RKO (cell line): Measurements from ENCODE around the gene SH3PXD2A.
"Not testable (repeated sequence)": the region's sequence is repeated elsewhere in the genome, so short reads cannot be mapped to it uniquely, and the experiment has no call there.

Experiments used
- DNase-seq: peaks from one replicate; pipeline ENCODE4 v3.0.0-alpha.2; 2016; ENCODE audit warnings: low spot score

SH3PXD2A gene

DNA sequence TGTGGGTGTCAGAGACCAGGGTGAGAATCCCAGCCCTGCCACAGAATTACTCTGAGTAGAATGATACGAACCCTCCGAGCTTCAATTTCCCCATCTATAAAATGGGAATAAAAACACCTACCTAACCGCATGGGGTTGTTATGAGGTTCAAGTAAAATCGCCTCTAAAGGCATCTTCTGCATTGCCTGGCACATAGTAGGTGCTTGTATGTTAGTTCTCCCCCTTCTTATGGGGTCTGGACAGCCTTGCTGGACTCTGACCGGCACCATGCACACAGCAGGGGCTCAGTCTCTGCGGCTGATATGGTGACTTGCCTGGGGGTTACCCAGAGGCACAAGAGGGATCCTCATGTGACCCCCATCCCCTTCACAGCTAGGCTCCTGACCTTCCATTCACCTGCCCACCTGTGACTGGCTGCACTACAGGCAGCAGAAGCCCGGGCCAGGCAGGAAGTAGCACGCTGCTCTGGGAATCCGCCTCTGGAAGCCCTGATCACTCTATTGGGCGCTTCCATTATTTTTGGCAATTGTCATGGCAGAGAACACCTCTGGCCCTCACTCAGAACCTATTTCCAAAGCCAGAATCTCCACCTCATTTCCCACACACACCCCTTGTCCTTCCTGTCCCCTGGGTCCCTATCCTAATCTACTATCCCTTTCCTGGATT, 6.0 kb downstream of the SH3PXD2A start:
- no peak for DNase-seq

DNA sequence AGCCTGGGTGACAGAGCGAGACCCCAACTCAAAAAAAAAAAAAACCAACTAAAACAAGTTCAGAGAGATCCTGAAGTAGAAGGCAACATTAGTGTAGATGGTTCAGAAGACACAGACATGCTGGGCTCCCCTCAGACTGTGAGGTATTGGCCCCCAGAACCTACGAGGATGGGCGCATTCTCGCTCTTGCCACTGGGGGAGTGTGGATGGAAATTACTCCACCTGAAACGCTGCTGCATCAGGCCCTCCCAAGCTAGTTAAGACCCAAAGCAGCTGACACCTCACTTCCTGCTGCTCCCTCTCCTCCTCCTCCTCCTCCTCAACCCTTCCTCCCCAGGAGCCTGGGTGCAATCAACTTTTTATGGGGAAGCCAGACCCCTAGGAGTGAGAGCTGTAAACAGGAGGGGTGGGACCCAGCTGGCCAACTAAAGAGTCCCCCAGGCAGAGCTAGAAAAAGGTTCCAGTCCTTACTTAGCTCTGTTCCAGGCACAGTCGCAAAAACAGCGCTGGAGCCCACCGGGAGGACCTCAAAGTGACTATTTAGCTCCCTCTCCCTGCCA, 7.4 kb downstream of the SH3PXD2A start:
- DNase-seq = no peak

DNA sequence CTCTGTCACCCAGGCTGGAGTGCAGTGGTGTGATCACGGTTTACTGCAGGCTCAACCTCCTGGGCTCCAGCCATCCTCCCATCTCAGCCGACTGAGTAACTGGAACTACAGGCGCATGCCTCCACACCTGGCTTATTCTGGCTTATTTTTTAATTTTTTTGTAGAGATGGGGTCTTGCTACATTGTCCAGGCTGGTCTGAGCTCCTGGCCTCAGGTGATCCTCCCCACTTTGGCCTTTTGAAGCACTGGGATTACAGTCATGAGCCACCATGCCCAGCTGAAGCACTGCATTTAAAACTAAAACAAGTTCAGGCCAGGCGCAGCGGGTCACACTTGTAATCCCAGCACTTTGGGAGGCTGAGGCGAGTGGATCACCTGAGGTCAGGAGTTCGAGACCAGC, 8.0 kb downstream of the SH3PXD2A start:
- no peak for DNase-seq

DNA sequence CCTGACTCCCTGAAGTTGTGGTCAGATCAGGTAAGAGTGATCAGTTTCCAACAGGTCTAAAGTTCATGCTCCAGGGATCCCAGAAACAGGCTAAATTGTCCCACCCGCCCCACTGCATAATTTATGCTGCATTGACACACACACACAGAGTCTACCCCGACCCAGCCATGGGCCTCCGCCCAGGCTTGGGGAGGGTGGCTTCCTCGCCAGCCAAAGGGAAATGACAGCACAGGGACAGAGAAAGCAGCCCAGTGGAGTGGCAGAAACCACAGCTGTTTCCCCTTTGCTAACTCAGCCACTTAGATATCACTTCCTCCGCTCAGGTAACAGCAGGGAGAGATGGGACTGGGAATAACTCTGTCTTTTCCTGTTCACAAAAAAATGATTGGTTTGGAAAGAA, 9.4 kb downstream of the SH3PXD2A start:
- DNase-seq = no peak

DNA sequence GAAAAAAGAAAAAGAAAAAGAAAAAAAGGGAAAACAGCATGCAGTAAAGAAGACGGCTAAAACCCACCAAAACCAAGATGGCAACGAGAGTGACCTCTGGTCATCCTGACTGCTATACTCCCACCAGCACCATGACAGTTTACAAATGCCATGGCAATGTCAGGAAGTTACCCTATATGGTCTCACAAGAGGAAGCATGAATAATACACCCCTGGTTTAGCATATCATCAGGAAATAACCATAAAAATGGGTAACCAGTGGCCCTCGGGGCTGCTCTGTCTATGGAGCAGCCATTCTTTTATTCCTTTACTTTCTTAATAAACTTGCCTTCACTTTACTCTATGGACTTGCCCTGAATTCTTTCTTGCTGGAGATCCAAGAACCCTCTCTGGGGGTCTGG, 10.0 kb downstream of the SH3PXD2A start:
- not testable (repeated sequence) for DNase-seq

DNA sequence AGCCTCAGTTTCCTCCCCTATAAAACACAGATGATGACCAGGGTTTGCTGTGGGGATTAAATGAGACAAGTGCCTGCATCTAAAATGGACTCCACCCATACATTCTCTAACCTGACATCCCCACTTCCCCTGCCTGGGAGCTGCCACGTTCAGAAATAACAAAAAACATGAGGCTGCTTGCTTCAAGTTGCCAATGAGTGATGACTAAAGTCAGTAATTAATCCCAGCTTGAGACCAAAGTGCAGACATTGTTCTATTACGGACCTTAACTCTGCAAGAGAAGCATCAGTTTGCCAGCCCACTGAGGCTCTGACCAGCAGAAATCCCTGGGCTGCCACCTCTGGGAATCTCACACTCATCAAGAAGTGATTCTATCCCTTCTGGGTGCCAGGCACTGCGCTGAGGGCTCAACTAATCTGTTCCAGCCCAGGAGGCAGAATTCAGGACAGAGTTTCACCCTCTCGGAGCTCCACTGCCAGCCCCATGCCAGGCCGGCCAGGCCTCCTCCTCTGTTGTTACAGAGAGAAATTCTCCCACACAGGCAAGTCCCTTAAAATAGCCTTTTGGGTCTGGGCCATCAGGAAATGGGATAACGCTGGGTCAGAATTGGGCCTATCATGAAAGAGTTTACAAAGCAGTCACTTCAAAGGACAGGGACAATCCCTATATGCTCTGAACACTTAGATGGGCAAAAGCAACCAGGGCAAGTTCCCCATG, 11.4 kb downstream of the SH3PXD2A start:
- no peak for DNase-seq

DNA sequence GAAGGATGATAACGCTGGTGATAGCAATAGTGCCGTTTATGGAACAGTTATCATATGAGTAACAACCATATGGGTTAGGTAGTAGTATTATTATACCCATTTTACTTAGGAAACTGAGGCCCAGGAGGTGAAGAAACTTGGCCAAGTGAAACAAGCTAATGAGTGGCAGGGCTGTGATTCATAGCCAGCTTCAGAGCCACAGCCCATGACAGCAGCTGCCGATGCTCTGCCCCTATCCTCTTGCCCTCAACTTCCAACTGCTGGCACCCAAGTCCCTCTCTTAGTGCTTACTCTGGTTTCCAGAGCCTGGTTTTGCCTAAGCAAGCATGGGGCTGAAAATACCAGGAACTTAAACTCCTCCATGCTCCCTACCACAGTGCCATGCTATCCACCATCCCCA, 12.3 kb downstream of the SH3PXD2A start:
- DNase-seq = no peak

DNA sequence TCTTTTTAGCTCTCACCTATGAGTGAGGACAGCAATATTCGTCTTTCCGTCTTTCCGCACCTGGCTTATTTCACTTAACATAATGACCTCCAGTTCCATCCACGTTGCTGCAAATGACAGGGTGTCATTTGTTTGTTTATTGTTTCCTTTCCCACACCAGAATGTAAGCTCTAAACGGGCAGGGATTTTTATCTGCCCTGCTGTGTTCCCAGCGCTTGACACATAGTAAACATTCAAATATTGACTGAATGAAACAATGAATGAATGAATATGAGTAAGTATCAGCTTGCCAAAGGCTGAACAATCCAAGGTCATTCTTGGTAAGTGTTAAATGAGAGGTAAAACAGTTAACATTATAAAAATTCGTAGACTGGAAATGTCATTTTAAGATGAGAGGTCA, 12.8 kb downstream of the SH3PXD2A start:
- DNase-seq = no peak

DNA sequence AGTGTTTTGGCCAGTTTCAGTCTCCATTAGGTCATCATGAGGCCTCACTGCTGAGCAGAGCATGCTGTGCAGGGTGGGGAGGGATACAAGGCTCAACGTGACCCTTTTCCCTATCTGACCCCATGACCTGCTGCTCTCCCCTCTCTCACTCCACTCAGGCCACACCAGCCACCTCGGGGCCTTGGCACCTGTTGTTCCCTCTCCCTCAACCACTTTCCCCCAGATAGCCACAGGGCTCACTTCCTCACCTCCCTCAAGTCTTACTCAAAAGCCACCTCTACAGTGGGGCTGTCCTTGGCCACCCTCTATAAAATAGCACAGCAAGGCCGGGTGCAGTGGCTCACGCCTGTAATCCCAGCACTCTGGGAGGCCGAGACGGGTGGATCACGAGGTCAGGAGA, 13.9 kb downstream of the SH3PXD2A start:
- DNase-seq = no peak

DNA sequence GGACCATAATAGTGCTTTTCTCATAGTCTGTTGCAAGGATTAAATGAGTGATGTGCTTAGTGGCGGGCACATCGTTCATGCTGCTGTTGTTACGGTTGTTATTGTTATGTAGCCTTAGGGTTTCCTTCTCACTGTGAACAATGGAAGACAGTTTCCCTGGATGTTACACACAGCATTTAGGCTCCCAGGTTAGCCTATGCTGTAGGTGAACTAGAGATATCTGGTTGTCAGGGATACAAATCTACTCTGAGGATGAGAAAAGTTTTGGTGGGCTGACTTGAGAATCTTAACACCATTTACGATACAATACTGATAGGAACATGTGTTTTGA, 14.7 kb downstream of the SH3PXD2A start:
- DNase-seq = no peak

DNA sequence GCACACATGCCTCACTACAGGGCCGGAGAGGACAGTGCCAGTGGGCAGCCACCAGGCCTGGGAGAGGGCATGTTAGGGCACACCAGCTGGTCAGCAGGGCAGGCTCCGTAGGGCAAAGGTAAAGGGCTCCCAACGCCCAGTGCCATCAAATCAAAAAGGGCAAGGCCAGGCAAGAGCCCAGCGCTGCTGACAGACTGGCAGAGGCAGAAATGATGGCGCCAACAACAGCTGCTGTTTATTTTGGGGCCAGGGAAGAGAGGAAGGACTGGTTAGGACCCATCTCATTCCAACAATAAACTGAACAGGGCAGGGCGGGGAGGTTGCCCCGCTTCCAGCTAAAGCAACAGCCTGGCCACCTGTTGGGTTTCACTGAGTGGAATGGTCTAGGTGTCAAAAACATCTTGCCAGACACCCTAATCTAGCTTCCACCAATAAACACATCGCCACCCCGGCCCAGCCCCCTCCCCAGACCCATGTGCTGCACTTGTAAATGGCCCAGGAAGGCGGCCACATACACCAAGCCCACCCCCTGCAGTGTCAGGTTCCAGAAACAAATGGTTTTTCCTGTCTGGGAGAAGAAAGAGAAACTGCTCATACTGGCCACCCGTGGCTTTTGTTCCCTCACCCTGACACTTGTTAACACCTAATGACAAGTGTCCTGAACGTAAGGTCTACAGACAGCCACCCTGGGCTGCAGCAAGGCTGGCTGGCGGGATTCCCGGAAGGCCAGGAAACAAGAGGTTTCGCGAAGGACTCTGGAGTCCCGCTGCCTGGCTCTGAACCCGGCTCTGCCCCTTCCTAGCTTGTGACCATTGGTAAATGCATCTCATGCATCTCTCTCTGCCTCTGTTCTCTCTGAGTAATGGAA, 15.3 kb downstream of the SH3PXD2A start:
- DNase-seq = no peak

DNA sequence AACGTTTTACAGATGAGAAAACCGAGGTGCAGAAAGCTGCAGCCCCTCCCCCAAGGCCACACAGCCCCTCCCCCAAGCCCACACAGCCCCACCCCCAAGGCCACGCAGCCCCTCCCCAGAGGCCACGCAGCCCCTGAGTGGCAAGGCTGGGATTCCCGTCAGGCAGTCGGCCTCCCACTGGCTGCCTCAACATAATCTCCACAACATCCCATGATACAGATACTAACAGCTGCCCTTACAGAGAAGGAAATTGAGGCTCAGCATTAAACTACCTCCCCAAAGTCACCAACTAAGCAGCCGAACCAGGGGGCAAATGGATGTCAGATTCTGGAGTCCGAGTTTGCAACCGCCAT, 15.9 kb downstream of the SH3PXD2A start:
- DNase-seq = no peak

DNA sequence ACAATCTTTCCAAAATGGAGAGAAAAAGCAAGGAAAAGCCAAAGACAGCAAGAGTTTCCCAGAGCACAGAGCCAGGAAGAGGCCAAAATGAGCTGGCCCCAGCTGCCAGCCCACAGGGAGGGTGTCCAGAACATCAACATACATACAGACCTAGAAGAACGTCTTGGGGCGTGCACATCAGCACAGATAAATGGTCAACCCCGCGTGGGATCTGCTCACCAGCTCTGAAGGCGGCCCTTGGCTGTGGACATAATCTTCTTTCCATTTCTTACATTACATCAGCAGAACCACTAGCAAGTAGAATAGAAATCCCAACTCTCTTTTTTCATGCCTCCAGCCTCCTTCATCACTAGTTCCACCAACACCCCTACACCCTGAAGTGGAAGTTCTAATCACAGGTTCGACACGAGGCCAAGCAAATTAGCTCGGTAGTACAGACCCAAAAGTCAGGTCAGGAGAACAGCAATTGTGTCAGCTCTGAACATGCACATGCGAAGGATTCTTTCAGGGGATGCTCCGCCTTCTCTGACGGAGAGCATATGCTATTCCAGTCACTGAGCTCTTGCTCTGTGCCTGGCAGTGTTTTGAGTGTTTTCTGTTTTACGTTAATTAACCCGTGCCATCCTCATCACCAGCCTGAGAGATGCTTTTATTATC, 16.4 kb downstream of the SH3PXD2A start:
- DNase-seq = no peak

DNA sequence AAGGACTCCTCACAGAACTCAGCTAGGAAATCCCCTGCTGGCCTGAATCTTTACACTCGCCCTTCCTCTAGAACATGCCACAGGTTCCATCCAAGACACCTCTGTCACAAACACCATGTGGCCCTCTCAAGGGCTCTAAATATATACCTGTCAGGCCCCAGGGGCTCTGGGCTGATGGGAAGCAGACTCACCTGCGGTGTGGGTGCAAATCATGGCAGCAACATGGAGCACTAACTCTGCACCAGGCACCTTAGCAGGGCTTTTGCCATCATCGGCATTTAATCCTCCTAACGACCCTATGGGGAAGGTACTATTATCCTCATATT, 17.3 kb downstream of the SH3PXD2A start:
- DNase-seq = no peak

DNA sequence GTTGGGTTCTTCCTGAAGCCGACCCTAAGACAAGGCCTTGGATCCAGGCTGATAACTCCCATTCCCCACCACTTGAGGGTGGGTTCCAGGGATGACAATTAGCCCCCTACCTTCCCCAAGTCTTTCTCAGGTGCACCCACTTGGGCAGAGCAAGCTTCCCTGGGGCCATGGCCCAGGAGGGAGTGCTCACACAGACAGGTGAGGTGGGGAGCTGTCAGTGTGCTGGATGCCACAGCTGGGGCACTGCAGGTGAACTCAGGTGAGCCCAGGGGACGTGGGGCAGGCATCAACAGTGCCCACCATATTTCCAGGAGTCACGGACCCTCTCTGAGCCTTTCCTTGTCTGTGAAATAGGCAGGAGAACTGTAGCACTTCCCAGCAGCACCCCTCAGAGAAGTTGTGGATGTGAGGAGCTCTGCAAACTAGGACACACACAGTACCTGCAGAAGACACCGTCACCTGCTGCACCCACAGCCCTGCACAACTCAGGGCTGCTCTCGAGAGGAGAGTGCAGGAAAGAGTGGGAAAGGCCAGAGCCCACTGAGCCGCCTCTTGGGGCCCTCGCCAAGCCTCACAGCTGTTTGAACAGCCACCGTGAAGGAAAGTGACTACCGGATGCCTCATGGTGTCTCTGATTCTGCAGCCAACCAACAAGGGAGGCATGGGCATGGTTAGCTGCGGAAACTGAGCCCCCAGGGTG, 17.9 kb downstream of the SH3PXD2A start:
- DNase-seq = no peak

DNA sequence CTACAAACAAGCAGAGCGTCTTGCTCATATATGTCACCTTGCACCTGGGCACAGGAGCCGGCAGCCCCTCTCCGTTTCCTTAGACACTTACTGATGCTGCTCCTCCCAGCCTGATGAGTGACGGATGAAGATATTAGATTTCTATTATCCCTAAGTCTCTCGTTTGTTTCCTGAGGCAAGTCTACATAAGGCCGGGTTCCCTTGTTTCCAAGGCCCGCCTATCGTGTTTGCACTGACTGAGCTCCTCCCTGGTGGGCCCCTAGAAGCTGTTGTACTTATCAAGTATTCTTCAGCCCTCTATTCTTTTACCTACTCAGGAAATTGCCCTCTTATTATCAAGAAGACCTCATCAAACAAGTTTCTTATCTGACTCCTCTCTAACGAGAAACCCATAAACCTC, 18.5 kb downstream of the SH3PXD2A start:
- no peak for DNase-seq

DNA sequence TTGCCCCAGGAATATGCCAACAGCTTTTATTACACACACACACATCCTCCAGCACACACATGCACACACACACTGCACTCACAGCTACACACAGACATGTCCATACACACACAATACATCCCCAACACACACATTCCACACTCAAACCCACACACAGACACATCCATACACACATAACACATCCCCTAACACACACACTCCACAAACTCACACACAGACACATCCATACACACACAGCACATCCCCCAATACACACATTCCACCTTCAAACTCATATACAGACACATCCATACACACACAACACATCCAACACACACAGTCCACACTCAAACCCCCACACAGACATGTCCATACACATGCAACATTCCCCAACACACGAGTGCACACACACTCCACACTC, 19.1 kb downstream of the SH3PXD2A start:
- DNase-seq = no peak

DNA sequence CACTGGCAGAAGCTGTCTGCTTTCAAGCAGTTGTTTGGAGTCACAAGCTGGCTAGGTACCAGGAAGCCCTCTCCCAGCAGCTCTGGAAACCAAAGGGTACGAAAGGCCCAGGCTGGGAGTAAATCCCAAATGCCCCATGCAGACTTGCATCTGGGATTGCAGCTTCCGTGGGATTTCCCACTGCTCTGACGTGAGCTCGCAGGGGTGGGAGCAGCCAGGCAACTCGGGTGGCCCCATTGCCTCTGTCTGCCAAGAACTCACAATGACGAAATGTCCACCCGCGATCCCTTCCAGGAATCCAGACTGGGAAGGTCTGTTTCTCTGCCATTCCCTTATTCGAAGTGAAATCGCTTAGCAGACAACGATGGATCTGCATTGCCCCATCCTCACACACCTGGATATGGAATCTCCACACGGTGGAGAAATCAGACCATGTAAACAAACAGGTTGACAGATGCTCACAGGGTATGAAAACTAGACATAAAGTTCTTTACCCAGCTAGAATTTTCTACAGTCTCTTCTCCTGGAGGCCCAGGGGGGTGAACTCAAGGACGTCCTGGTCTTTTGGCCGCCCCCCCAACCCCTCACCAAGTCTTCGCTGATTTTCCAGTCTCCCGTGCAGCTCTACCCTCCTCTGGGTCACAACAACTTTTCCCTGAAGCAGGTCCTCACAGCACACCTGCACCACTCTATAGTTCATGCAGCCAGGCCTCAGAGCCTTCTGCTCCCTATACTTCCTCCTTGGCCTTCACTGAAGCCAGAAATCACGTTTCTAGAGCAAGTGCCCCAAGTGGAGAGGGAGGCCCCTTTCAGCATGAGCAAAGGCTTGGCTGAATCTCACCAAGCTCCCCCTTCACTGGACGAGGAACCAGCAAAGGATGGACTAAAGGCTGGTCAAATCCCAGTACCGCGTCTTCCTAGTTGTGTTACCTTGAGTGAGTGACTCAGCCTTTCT, 20.0 kb downstream of the SH3PXD2A start:
- DNase-seq = no peak

DNA sequence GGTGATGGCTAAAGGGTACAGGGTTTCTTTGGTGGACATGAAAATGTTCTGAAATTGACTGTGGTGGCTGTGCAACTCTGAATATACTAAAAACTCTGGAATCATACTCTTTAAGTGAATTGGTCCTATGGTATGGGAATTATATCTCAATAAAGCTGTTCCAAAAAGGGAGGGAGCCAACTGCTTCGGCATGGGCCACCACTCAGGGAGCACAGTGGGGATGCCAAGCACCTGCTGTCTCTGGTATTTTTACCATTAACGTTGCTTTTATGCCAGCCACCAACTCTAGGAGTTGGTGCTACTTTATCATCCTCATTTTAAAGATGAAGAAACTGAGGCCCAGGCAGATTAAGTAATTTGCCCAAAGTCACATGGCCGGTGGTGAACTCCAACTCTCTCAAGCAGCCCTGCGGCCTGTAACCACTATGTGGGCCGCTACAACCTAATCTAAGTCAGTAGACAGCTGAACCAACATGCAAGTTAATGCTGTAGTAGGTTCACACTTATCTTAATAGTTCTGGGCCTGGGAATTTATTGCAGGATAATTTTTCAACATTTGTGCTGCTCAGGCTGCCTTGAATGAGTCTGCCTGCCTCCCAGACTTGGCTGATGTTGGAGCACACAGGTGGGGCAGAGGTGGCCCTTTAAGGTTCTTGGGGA, 20.8 kb downstream of the SH3PXD2A start:
- no peak for DNase-seq

DNA sequence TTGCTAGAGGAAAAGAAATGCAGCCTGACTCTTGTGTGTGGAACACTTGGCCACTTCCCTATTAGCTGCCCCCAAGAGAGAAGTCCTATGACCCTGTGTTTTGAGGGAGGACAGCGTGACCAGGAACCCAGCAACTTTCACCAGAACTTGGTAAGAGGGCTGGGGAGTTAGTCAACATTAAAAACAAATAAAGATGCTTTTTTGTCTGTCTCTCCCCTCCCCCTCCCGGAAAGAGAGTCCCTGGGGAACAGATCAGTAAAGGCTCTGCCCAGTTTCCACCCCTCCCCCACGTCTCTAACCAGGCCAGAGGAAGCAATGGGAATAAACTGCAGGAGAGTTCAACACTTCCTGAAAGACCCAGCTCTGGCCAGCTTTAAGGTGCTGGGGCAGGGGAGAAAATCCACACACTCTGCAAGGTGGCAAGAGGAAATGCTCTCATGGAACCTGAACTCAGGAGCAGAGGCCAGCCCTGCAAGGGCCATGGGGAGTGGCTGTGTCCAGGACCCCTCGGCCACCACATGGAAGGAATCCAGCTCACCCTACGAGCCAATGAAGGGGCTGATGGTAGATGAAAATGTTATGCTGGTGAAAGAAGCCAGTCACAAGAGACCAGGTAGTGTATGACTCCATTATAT, 21.5 kb downstream of the SH3PXD2A start:
- no peak for DNase-seq
